Mucosa of descending colon (tissue), 3 donors: ENCODE data around the gene ALKBH8. TPM values are rescaled to one million over a fixed set of nuclear protein-coding genes. Genes with fewer than 3 reads are reported as not detected.

Experiments used
- ATAC-seq: fragments of 200-7000 bp; cut with Tn5 transposase; one replicate; pipeline ENCODE4 v1.9.1; 2020; ENCODE audit warnings: mild to moderate bottlenecking, moderate library complexity
- DNase-seq, 3 donors: peaks; one replicate each; pipeline ENCODE4 v3.0.0-alpha.2; 2020
- H3K36me3 ChIP-seq: fragments of 200-600 bp; one replicate; pipeline ENCODE4 v1.8.0; 2021; ENCODE audit warnings: low read depth, mild to moderate bottlenecking
- H3K4me1 ChIP-seq: fragments of 200-600 bp; one replicate; pipeline ENCODE4 v1.8.0; 2021; ENCODE audit warnings: low read depth, mild to moderate bottlenecking
- H3K4me3 ChIP-seq: fragments of 200-600 bp; one replicate; pipeline ENCODE4 v1.8.0; 2021; ENCODE audit warnings: mild to moderate bottlenecking
- H3K9me3 ChIP-seq: fragments of 200-600 bp; one replicate; pipeline ENCODE4 v1.8.0; 2021; ENCODE audit warnings: mild to moderate bottlenecking
- CTCF ChIP-seq: fragments of 200-600 bp; IDR thresholded peaks from one replicate; pipeline ENCODE4 v1.8.0; 2022; ENCODE audit warnings: antibody characterized with exemption, mild to moderate bottlenecking
- intact Hi-C, 2 donors: fragments of 100-400 bp; cut with DNase I in 1 of 2; cut with micrococcal nuclease in 1 of 2; formaldehyde crosslinking; loops; one replicate each; pipeline versions ENCODE4 v1.11.0 to v1.11.1; 2022; cut with DNase I, micrococcal nuclease
- total RNA-seq, 3 donors: library from RNA; stranded (reverse); fragmentation: NEBNext Ultra II Directional in 2 of 3; extraction: Animal tissue kit (Norgen Biotek cat#: 25700) in 2 of 3; gene quantifications; one replicate each; pipeline versions ENCODE4 v1.2.1 to v1.2.4, GENCODE V29; 2021 to 2023
- donor health status: DM: no; HTN: no; CAD: no; lungs with moderate emphysema.
- donor health status: DM: no; HTN: no; CAD: no.
- donor health status: DM: no; HTN: yes; CAD: no.

ALKBH8 gene
- total RNA-seq, 3 donors from 2014 or later: 5.3 to 6.1 (median 6.0) TPM

- intact Hi-C loops: no loop called here
- no peak for TF ChIP-seq CTCF
- no peaks in the 10 kb centered on the region for H3K9me3 ChIP-seq
- H3K4me1 ChIP-seq: no peaks in the 10 kb centered on the region
- H3K4me3 ChIP-seq: no peak overlapping the region
- no peak for ATAC-seq
- no peak for DNase-seq
- no peaks in the 10 kb centered on the region for H3K36me3 ChIP-seq
Measured at GRCh38 chr11:107496011-107496410, 69.5 kb downstream of the ALKBH8 start.

DNA sequence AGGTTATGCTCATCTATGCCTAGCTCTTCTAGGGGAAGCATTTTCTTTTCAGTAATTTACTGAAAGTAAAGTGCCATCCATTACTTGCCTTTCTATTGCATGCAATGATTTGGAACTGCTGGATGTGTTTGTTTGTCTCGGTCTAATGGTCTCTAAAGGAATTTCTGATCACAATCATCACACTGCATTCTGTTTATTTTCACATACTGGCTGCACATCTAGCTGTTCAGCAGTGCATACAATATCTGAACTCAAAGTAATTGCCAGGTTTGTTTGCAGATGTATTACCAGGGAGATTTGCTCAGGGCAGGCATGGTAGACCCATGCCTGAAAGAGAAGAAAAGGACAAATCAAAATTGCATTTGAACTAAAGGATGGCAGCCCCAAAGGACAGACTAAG lies 71.5 kb downstream of the ALKBH8 start:
- Histone ChIP-seq H3K4me1 (no peaks in the 10 kb centered on the region), H3K4me3 (no peak overlapping the region), H3K9me3 (no peaks in the 10 kb centered on the region), H3K36me3 (no peaks in the 10 kb centered on the region)
- intact Hi-C loops: no loop called here
- TF ChIP-seq CTCF: no peak
- DNase-seq (no peak), ATAC-seq (no peak)

DNA sequence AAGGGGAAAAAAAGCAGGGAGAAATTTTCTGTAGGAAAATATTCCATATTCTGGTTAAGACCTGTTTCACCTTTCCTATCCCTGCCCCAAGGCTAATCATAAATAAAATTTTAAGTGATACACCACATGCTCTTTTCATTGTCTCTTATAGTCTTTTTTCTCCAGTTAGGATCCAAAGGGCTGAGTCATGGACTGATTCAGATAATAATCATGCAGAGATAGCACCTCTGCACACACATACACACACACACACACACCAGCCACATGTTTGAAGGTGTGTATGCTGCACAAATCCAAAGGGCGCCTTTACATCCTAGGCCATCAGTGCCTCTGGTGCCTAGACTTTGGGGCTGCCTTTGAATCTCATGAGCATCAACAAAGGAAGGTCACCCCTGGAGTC lies 72.4 kb downstream of the ALKBH8 start:
- Histone ChIP-seq H3K4me1 (no peaks in the 10 kb centered on the region), H3K36me3 (no peaks in the 10 kb centered on the region), H3K9me3 (no peaks in the 10 kb centered on the region), H3K4me3 (no peak overlapping the region)
- intact Hi-C loops: no loop called here
- TF ChIP-seq CTCF: no peak
- ATAC-seq (no peak), DNase-seq (no peak)

GRCh38 chr11:107490836-107491235 lies 74.7 kb downstream of the ALKBH8 start:
- no peak overlapping the region for H3K4me3 ChIP-seq
- intact Hi-C loops: no loop called here
- no peak for TF ChIP-seq CTCF
- H3K9me3 ChIP-seq: no peaks in the 10 kb centered on the region
- H3K36me3 ChIP-seq: no peaks in the 10 kb centered on the region
- ATAC-seq (no peak), DNase-seq (no peak)
- H3K4me1 ChIP-seq: no peaks in the 10 kb centered on the region

- no peak for DNase-seq
- H3K9me3 ChIP-seq: no peaks in the 10 kb centered on the region
- TF ChIP-seq CTCF: no peak
- no peaks in the 10 kb centered on the region for H3K36me3 ChIP-seq
- H3K4me3 ChIP-seq: no peak overlapping the region
- intact Hi-C loops: no loop called here
- no peak for ATAC-seq
- no peaks in the 10 kb centered on the region for H3K4me1 ChIP-seq
Measured at GRCh38 chr11:107482234-107482633, 83.3 kb downstream of the ALKBH8 start.

DNA sequence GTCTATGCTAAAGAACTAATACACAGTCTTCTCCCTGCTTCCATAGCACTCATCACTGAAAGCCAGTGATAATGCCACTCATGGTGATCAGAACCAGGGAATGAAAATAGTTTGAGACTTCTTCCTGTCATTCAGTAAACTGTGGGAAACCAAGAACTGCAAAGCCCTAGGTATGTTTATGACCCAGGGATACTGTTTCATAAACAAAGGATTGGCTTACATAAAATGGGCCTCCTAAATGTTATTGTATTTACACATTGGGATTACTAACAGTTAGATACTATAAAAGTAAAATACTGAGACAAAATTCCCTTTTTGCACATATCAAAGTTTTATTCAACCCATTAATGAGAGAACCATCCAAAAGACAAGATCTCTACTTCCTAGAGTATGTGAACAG lies 86.6 kb downstream of the ALKBH8 start:
- Histone ChIP-seq H3K4me1 (no peaks in the 10 kb centered on the region), H3K36me3 (no peaks in the 10 kb centered on the region), H3K9me3 (no peaks in the 10 kb centered on the region), H3K4me3 (no peak overlapping the region)
- intact Hi-C loops: no loop called here
- ATAC-seq (peak; percentile 42), DNase-seq (no peak)
- TF ChIP-seq CTCF: no peak
